Measurements from ENCODE around the gene ADAMTSL5. TPM values are rescaled to one million over a fixed set of nuclear protein-coding genes. Genes with fewer than 3 reads are reported as not detected.

The ADAMTSL5 gene
- total and polyA plus RNA-seq, 9 of the 15 experiments (the other 6 are each of a cell fraction or from before 2014, with no cell fraction given), result 1.0 to 11.6 (median 4.1) TPM

DNA sequence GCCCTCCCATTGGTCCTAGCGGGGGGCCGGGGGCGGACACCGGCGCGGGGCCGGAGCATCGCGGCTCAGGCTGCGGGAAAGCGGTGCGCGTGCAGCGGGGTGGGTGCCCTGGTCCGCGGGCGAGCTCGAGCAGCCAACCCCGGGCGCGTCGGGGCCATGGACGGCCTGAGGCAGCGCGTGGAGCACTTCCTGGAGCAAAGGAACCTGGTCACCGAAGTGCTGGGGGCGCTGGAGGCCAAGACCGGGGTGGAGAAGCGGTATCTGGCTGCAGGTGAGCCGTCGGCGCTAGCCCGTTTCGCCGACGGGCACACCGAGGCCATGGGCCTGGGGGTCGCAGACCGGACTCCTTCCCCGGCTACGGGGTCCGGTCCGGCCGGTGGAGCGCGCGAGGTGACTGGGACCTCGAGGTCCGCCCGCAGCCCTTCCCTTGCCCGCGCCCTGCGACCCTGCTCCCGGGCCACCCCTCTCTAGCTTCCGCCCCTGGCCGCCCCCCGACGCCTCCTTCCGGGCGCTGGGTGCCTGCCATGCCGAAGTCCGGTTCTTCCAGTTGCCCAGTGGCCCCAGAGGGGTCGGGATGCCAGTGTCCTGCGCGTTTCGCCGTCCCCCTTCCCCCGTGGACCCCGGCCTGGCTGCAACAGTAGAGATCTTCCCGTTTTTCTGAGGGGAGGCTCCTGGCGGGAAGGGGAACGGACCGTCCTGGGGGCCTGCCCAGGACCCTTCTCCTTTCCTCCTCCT lies 21.5 kb downstream of the ADAMTSL5 start, which contains the start of gene REEP6 (continued):
- TF ChIP-seq, protein P1, sequence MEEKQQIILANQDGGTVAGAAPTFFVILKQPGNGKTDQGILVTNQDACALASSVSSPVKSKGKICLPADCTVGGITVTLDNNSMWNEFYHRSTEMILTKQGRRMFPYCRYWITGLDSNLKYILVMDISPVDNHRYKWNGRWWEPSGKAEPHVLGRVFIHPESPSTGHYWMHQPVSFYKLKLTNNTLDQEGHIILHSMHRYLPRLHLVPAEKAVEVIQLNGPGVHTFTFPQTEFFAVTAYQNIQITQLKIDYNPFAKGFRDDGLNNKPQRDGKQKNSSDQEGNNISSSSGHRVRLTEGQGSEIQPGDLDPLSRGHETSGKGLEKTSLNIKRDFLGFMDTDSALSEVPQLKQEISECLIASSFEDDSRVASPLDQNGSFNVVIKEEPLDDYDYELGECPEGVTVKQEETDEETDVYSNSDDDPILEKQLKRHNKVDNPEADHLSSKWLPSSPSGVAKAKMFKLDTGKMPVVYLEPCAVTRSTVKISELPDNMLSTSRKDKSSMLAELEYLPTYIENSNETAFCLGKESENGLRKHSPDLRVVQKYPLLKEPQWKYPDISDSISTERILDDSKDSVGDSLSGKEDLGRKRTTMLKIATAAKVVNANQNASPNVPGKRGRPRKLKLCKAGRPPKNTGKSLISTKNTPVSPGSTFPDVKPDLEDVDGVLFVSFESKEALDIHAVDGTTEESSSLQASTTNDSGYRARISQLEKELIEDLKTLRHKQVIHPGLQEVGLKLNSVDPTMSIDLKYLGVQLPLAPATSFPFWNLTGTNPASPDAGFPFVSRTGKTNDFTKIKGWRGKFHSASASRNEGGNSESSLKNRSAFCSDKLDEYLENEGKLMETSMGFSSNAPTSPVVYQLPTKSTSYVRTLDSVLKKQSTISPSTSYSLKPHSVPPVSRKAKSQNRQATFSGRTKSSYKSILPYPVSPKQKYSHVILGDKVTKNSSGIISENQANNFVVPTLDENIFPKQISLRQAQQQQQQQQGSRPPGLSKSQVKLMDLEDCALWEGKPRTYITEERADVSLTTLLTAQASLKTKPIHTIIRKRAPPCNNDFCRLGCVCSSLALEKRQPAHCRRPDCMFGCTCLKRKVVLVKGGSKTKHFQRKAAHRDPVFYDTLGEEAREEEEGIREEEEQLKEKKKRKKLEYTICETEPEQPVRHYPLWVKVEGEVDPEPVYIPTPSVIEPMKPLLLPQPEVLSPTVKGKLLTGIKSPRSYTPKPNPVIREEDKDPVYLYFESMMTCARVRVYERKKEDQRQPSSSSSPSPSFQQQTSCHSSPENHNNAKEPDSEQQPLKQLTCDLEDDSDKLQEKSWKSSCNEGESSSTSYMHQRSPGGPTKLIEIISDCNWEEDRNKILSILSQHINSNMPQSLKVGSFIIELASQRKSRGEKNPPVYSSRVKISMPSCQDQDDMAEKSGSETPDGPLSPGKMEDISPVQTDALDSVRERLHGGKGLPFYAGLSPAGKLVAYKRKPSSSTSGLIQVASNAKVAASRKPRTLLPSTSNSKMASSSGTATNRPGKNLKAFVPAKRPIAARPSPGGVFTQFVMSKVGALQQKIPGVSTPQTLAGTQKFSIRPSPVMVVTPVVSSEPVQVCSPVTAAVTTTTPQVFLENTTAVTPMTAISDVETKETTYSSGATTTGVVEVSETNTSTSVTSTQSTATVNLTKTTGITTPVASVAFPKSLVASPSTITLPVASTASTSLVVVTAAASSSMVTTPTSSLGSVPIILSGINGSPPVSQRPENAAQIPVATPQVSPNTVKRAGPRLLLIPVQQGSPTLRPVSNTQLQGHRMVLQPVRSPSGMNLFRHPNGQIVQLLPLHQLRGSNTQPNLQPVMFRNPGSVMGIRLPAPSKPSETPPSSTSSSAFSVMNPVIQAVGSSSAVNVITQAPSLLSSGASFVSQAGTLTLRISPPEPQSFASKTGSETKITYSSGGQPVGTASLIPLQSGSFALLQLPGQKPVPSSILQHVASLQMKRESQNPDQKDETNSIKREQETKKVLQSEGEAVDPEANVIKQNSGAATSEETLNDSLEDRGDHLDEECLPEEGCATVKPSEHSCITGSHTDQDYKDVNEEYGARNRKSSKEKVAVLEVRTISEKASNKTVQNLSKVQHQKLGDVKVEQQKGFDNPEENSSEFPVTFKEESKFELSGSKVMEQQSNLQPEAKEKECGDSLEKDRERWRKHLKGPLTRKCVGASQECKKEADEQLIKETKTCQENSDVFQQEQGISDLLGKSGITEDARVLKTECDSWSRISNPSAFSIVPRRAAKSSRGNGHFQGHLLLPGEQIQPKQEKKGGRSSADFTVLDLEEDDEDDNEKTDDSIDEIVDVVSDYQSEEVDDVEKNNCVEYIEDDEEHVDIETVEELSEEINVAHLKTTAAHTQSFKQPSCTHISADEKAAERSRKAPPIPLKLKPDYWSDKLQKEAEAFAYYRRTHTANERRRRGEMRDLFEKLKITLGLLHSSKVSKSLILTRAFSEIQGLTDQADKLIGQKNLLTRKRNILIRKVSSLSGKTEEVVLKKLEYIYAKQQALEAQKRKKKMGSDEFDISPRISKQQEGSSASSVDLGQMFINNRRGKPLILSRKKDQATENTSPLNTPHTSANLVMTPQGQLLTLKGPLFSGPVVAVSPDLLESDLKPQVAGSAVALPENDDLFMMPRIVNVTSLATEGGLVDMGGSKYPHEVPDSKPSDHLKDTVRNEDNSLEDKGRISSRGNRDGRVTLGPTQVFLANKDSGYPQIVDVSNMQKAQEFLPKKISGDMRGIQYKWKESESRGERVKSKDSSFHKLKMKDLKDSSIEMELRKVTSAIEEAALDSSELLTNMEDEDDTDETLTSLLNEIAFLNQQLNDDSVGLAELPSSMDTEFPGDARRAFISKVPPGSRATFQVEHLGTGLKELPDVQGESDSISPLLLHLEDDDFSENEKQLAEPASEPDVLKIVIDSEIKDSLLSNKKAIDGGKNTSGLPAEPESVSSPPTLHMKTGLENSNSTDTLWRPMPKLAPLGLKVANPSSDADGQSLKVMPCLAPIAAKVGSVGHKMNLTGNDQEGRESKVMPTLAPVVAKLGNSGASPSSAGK (IDR thresholded peaks at IDR 0.05), result no peak
- no peak for TF ChIP-seq NCOA2 (IDR thresholded peaks at IDR 0.05; ENCODE audit: partially characterized antibody in 2 of 2)
- no peak for TF ChIP-seq HDAC3 (IDR thresholded peaks at IDR 0.05; ENCODE audit: borderline replicate concordance, partially characterized antibody)
- TF ChIP-seq, protein P2, sequence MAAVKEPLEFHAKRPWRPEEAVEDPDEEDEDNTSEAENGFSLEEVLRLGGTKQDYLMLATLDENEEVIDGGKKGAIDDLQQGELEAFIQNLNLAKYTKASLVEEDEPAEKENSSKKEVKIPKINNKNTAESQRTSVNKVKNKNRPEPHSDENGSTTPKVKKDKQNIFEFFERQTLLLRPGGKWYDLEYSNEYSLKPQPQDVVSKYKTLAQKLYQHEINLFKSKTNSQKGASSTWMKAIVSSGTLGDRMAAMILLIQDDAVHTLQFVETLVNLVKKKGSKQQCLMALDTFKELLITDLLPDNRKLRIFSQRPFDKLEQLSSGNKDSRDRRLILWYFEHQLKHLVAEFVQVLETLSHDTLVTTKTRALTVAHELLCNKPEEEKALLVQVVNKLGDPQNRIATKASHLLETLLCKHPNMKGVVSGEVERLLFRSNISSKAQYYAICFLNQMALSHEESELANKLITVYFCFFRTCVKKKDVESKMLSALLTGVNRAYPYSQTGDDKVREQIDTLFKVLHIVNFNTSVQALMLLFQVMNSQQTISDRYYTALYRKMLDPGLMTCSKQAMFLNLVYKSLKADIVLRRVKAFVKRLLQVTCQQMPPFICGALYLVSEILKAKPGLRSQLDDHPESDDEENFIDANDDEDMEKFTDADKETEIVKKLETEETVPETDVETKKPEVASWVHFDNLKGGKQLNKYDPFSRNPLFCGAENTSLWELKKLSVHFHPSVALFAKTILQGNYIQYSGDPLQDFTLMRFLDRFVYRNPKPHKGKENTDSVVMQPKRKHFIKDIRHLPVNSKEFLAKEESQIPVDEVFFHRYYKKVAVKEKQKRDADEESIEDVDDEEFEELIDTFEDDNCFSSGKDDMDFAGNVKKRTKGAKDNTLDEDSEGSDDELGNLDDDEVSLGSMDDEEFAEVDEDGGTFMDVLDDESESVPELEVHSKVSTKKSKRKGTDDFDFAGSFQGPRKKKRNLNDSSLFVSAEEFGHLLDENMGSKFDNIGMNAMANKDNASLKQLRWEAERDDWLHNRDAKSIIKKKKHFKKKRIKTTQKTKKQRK (IDR thresholded peaks at IDR 0.05; ENCODE audit: borderline replicate concordance, low read depth, low read length), result no peak
- TF ChIP-seq ZNF57 (CRISPR knock-in tag; IDR thresholded peaks at IDR 0.05), result no peak
- peak; percentile 35; the same call in 1 of the 2 replicates for TF ChIP-seq ELF2 (CRISPR knock-in tag; IDR thresholded peaks at IDR 0.05)
- no peak for TF ChIP-seq ZFP30 (CRISPR knock-in tag; IDR thresholded peaks at IDR 0.05; ENCODE audit: borderline replicate concordance)
- TF ChIP-seq ERF (CRISPR knock-in tag; IDR thresholded peaks at IDR 0.05), result no peak
- TF ChIP-seq SUPT5H (IDR thresholded peaks at IDR 0.05), result peak; percentile 75
- no peak for TF ChIP-seq KAT7 (CRISPR knock-in tag; IDR thresholded peaks at IDR 0.05; ENCODE audit: borderline replicate concordance)
- peak; percentile 94 for TF ChIP-seq CHD1 (IDR thresholded peaks at IDR 0.05; ENCODE audit: low read length)
- TF ChIP-seq GABPA (tag; conservative IDR thresholded peaks at IDR 0.05; ENCODE audit: low read depth), result peak; percentile 45
